Measurements from ENCODE around the gene EMC7.

DNA sequence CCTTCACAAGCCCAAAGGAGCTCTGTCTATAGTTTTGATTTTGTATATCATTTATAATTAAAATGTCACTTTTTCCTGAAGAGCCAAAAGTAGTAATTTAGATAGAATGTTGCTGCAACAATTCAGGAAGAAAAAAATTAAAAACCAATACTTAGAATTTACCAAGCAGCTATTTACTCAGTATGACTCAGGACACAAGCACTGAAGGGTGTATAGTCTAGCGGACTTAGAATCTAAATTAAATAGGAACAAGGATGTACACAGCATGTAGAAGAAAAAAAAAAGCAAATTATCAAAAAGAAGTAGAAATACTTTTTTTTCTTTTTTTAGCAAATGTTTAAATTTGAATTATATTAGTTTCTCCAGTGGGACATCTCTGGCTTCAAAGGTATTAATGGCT is 31.8 kb upstream of the EMC7 start:
- TF ChIP-seq, protein P1, sequence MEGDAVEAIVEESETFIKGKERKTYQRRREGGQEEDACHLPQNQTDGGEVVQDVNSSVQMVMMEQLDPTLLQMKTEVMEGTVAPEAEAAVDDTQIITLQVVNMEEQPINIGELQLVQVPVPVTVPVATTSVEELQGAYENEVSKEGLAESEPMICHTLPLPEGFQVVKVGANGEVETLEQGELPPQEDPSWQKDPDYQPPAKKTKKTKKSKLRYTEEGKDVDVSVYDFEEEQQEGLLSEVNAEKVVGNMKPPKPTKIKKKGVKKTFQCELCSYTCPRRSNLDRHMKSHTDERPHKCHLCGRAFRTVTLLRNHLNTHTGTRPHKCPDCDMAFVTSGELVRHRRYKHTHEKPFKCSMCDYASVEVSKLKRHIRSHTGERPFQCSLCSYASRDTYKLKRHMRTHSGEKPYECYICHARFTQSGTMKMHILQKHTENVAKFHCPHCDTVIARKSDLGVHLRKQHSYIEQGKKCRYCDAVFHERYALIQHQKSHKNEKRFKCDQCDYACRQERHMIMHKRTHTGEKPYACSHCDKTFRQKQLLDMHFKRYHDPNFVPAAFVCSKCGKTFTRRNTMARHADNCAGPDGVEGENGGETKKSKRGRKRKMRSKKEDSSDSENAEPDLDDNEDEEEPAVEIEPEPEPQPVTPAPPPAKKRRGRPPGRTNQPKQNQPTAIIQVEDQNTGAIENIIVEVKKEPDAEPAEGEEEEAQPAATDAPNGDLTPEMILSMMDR (IDR thresholded peaks at IDR 0.05) = no peak
- TF ChIP-seq POLR2A (IDR thresholded peaks at IDR 0.05) (no peak), EP300 (IDR thresholded peaks at IDR 0.05) (no peak)

Data from tibial nerve (tissue), 4 donors.